HepG2 (cell line): ENCODE data around the gene PRSS27. TPM values are rescaled to one million over a fixed set of nuclear protein-coding genes. Genes with fewer than 3 reads are reported as not detected.

Source experiments
- ATAC-seq: fragments of 200-7000 bp; cut with Tn5 transposase; 3 replicates; pipeline ENCODE4 v1.9.1; 2020; ENCODE audit warnings: mild to moderate bottlenecking, moderate library complexity
- BruUV-seq: library from RNA; stranded (reverse); fragments of 400-500 nt; replicated peaks from 2 replicates; lab custom pipeline; 2021; lab: Mats Ljungman, UMichigan
- CTCF ChIA-PET: fragments of 300-600 bp; formaldehyde crosslinking; extraction: SDS; loops from one replicate; lab custom pipeline; 2021; ENCODE audit warnings: low total read pairs, inconsistent platforms, low intra/inter-chr PET ratio; lab: Yijun Ruan, JAX
- POLR2A ChIA-PET: fragments of 350-600 bp; sonication (Branson Sonifier 250); formaldehyde crosslinking; loops from one replicate; lab custom pipeline; 2020; ENCODE audit warnings: antibody characterized with exemption, inconsistent platforms; lab: Yijun Ruan, JAX
- DNase-seq: peaks from one replicate; pipeline ENCODE4 v3.0.0-alpha.2; 2015; ENCODE audit warnings: low spot score
- FAIRE-seq: peaks from 3 replicates; lab custom pipeline; 2011; peaks lifted over from hg19 to GRCh38; lab: Jason Lieb, UNC
- H2AFZ ChIP-seq: one replicate; pipeline ENCODE4 v1.6.1; 2011; ENCODE audit warnings: low read length, inconsistent platforms
- H3K27ac ChIP-seq: fragments of 300-600 bp; 3 replicates; pipeline ENCODE4 v1.8.0; 2011; ENCODE audit warnings: mixed run types, mild to moderate bottlenecking, mixed read lengths, low read length, inconsistent platforms; ENCODE audit not compliant: insufficient read depth; ENCODE audit errors: extremely low read length
- H3K27me3 ChIP-seq, 2 experiments: fragments of 200-600 bp in 1 of 2; 2 replicates in 1 of 2; 3 replicates in 1 of 2; pipeline versions ENCODE4 v1.6.0 to v1.8.0; 2011; ENCODE audit warnings: low read length in 2 of 2, mild to moderate bottlenecking in 2 of 2, moderate library complexity in 2 of 2, inconsistent platforms in 1 of 2; ENCODE audit not compliant: insufficient read depth in 2 of 2, control insufficient read depth in 1 of 2
- H3K36me3 ChIP-seq, 2 experiments: fragments of 200-600 bp in 1 of 2; replicated peaks in 1 of 2; 2 replicates in 1 of 2; 3 replicates in 1 of 2; pipeline versions ENCODE4 v1.5.1 to v1.8.0; 2011; ENCODE audit warnings: low read length in 2 of 2, inconsistent platforms in 1 of 2; ENCODE audit not compliant: insufficient read depth in 2 of 2, control insufficient read depth in 1 of 2
- H3K4me1 ChIP-seq: 2 replicates; pipeline ENCODE4 v1.5.1; 2012; ENCODE audit warnings: low read length, inconsistent platforms; ENCODE audit not compliant: insufficient read depth
- H3K4me2 ChIP-seq: 2 replicates; pipeline ENCODE4 v1.6.0; 2011; ENCODE audit warnings: low read depth, low read length, inconsistent platforms
- H3K4me3 ChIP-seq, 3 experiments: fragments of 200-600 bp in 1 of 3; sonication (generic), shearing (Covaris generic) in 1 of 3; replicated peaks in 1 of 3; 2 replicates each; pipeline ENCODE4 v1.5.1; 2011 to 2016; ENCODE audit warnings: low read length in 3 of 3, inconsistent platforms in 2 of 3, low read depth in 2 of 3, mild to moderate bottlenecking in 2 of 3, control low read depth in 1 of 3, mixed read lengths in 1 of 3; ENCODE audit not compliant: insufficient read depth in 1 of 3
- H3K79me2 ChIP-seq: one replicate; pipeline ENCODE4 v1.6.1; 2011; ENCODE audit warnings: low read length, inconsistent platforms; ENCODE audit not compliant: insufficient read depth
- H3K9ac ChIP-seq: 2 replicates; pipeline ENCODE4 v1.6.0; 2011; ENCODE audit warnings: mild to moderate bottlenecking, low read depth, low read length, inconsistent platforms; ENCODE audit not compliant: insufficient read depth
- H3K9me3 ChIP-seq: 2 replicates; pipeline ENCODE4 v1.5.1; 2012; ENCODE audit warnings: mild to moderate bottlenecking, low read length
- H4K20me1 ChIP-seq: 2 replicates; pipeline ENCODE4 v1.6.0; 2011; ENCODE audit warnings: inconsistent platforms, mild to moderate bottlenecking, low read length, moderate library complexity; ENCODE audit not compliant: insufficient read depth
- ATF7-NPFF ChIP-seq: sonication (generic); formaldehyde crosslinking; IDR thresholded peaks from 2 replicates; pipeline ENCODE4 v1.8.1; 2023; ENCODE audit warnings: mild to moderate bottlenecking, low read depth, missing genetic modification reagents, moderate library complexity
- HOXA9 ChIP-seq: sonication (generic); formaldehyde crosslinking; IDR thresholded peaks from 2 replicates; pipeline ENCODE4 v1.8.1; 2022; ENCODE audit warnings: missing genetic modification reagents, mild to moderate bottlenecking, moderate library complexity, borderline replicate concordance
- POLR2A ChIP-seq, 2 experiments: IDR thresholded peaks; 2 replicates each; pipeline ENCODE4 v1.6.1; 2011; ENCODE audit warnings: low read depth in 2 of 2, low read length in 2 of 2, mild to moderate bottlenecking in 1 of 2, moderate library complexity in 1 of 2; ENCODE audit not compliant: insufficient read depth in 1 of 2
- POLR2G ChIP-seq: fragments of 200-400 bp; formaldehyde crosslinking; IDR thresholded peaks from 2 replicates; pipeline ENCODE4 v1.6.1; 2018; ENCODE audit warnings: mild to moderate bottlenecking, low read depth, low read length, moderate library complexity
- ZNF501 ChIP-seq: sonication (generic); formaldehyde crosslinking; IDR thresholded peaks from 2 replicates; pipeline ENCODE4 v1.5.1; 2020; ENCODE audit warnings: mild to moderate bottlenecking, moderate library complexity, missing genetic modification reagents
- WGBS: methylation state at CpG from one replicate; pipeline ENCODE4 v1.1.6; 2017; ENCODE audit warnings: low lambda C conversion rate; 5-methylcytosine and 5-hydroxymethylcytosine counted together
- in situ Hi-C: cut with HindIII; loops from 2 replicates; pipeline ENCODE4 v1.10.0; 2017; ENCODE audit warnings: low pct_unique_long_range_greater_than_20kb; ENCODE audit not compliant: extremely low pct_ligation_motif_present
- intact Hi-C: fragments of 100-400 bp; cut with micrococcal nuclease; formaldehyde crosslinking; loops from one replicate; pipeline ENCODE4 v1.10.0; 2022; ENCODE audit not compliant: unreplicated experiment
- polyA plus RNA-seq, 8 experiments: library from polyadenylated mRNA; depleted of rRNA in 3 of 8; stranded (reverse) in 7 of 8; unstranded in 1 of 8; fragments of >200 nt; fragmentation: Illumina TruSeq in 4 of 8; extraction: Trizol in 4 of 8; gene quantifications; 2 replicates each; pipeline versions ENCODE4 v1.2.1 to v1.2.3, GENCODE V29; 2011 to 2016; ENCODE audit warnings: low read depth in 4 of 8, missing spikeins in 1 of 8, mixed read lengths in 1 of 8; ENCODE audit not compliant: insufficient read depth in 1 of 8
- total RNA-seq, 5 experiments: library from RNA; depleted of rRNA; stranded (reverse); fragments of >200 nt; fragmentation: Illumina TruSeq; extraction: Trizol; gene quantifications; 2 replicates each; pipeline ENCODE4 v1.2.3, GENCODE V29; 2016; ENCODE audit warnings: low read depth in 1 of 5

Gene PRSS27
- total and polyA plus RNA-seq, 2 of the 13 experiments (the other 11 are each of a cell fraction or from before 2014, with no cell fraction given), result 0.20 to 0.73 TPM

DNA sequence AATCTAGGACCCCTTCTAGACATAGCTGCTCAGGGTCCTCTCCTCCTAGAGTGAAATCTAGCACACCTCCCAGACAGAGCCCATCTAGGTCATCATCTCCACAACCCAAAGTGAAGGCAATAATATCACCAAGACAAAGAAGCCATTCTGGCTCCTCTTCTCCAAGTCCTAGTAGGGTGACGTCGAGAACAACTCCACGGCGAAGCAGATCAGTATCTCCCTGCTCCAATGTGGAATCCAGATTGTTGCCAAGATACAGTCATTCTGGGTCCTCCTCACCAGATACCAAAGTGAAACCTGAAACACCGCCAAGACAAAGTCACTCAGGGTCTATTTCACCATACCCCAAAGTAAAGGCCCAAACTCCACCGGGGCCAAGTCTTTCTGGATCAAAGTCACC lies 43.1 kb upstream of the PRSS27 start:
- Histone ChIP-seq H3K27ac (no peak overlapping the region), H3K4me3 (no peak overlapping the region), H2AFZ (no peak overlapping the region), H3K9me3 (no peaks in the 10 kb centered on the region), H3K9ac (no peak overlapping the region), H3K4me2 (no peak overlapping the region), H4K20me1 (peaks cover 13% of the 10 kb centered on the region)
- intact Hi-C loops, result no loop called here
- WGBS, result 100% methylated on average over 6 of the region's 6 CpGs
- ATAC-seq, result no peak
- POLR2A ChIA-PET, result interaction anchor here (0.8 to 1.2 kb wide), 2 partner anchors 12 to 15 kb away, joined by 3 to 5 read pairs; no protein-coding TSS in a partner anchor
- TF ChIP-seq ZNF501 (CRISPR knock-in tag) (no peak), POLR2G (0 out of 2 replicates have a peak, but pooled peaks have one; percentile 52), ATF7-NPFF (CRISPR knock-in tag) (no peak)
- TF ChIP-seq, all 625 proteins: peak for 1
- DNase-seq (no peak), FAIRE-seq (no peak)
- CTCF ChIA-PET, result no interaction called here
- Histone ChIP-seq H3K4me1 (no peaks in the 10 kb centered on the region), H3K27me3 (no peaks in the 10 kb centered on the region), H3K36me3 (peaks cover 53 to 99% of the 10 kb centered on the region in 2 experiments), H3K79me2 (peaks cover 42% of the 10 kb centered on the region)
- in situ Hi-C loops, result no loop called here
- BruUV-seq, result no TSS peak

DNA sequence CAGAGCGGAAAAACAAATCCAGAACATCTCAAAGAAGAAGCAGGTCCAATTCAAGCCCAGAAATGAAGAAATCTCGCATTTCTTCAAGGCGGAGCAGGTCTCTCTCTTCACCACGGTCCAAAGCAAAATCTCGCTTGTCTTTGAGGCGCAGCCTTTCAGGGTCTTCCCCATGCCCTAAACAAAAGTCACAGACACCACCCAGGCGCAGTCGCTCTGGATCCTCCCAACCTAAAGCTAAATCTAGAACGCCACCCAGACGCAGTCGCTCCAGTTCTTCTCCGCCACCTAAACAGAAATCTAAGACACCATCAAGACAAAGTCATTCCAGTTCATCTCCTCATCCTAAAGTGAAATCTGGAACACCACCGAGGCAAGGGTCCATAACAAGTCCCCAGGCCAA lies 42.7 kb upstream of the PRSS27 start:
- Histone ChIP-seq H3K4me3 (no peak overlapping the region), H3K79me2 (peaks cover 46% of the 10 kb centered on the region), H3K4me2 (no peak overlapping the region), H3K27ac (no peak overlapping the region), H3K9me3 (no peaks in the 10 kb centered on the region), H4K20me1 (peaks cover 16% of the 10 kb centered on the region), H3K36me3 (peaks cover 52 to 99% of the 10 kb centered on the region in 2 experiments), H3K4me1 (no peaks in the 10 kb centered on the region), H3K27me3 (no peaks in the 10 kb centered on the region), H2AFZ (no peak overlapping the region), H3K9ac (no peak overlapping the region)
- no TSS peak for BruUV-seq
- WGBS, result 95% methylated on average over 13 of the region's 13 CpGs
- no peak for FAIRE-seq
- ATAC-seq, result no peak
- DNase-seq, result no peak
- POLR2A ChIA-PET, result interaction anchor here (0.8 to 1.2 kb wide), 2 partner anchors 11 to 15 kb away, joined by 3 to 5 read pairs; no protein-coding TSS in a partner anchor
- TF ChIP-seq HOXA9, result no peak
- TF ChIP-seq POLR2A (IDR thresholded peaks at IDR 0.05; ENCODE audit: insufficient read depth in 1 of 2, low read depth in 2 of 2, low read length in 2 of 2), result peak in 1 of 2 experiments; percentile 9; a peak in 1 of 4 replicates
- intact Hi-C loops, result no loop called here
- in situ Hi-C loops, result no loop called here
- CTCF ChIA-PET, result no interaction called here
